PC-9 (cell line): ENCODE measurements around the gene ADGRV1. TPM values are rescaled to one million over a fixed set of nuclear protein-coding genes. Genes with fewer than 3 reads are reported as not detected.

Source experiments
- BruUV-seq: library from RNA; stranded (reverse); fragments of 400-500 nt; replicated peaks from 2 replicates; lab custom pipeline; 2021; lab: Mats Ljungman, UMichigan
- CTCF ChIA-PET: fragments of 300-600 bp; sonication (Branson Sonifier 250); formaldehyde crosslinking; loops from one replicate; lab custom pipeline; 2022; ENCODE audit warnings: antibody characterized with exemption; lab: Charles Lee
- POLR2A ChIA-PET: fragments of 300-600 bp; sonication (Branson Sonifier 250); formaldehyde crosslinking; loops from one replicate; lab custom pipeline; 2022; ENCODE audit warnings: antibody characterized with exemption; ENCODE audit not compliant: unreplicated experiment; lab: Charles Lee
- DNase-seq, 2 experiments: peaks; one replicate each; pipeline versions ENCODE4 v3.0.0 to v3.0.0-alpha.2; 2015 to 2022; ENCODE audit warnings: mixed read lengths in 1 of 2
- H2AFZ ChIP-seq: fragments of 200-600 bp; sonication (generic); 2 replicates; pipeline ENCODE4 v1.8.1; 2017; ENCODE audit warnings: antibody characterized with exemption
- H3F3A ChIP-seq: fragments of 200-600 bp; sonication (generic); 2 replicates; pipeline ENCODE4 v1.8.1; 2017; ENCODE audit warnings: antibody characterized with exemption, mild to moderate bottlenecking, low read depth; ENCODE audit not compliant: insufficient read depth
- H3K27ac ChIP-seq: fragments of 200-600 bp; sonication (generic); 2 replicates; pipeline ENCODE4 v1.6.1; 2016; ENCODE audit warnings: mixed run types
- H3K27me3 ChIP-seq: fragments of 200-600 bp; sonication (generic); 2 replicates; pipeline ENCODE4 v1.6.1; 2016; ENCODE audit warnings: low read depth, mixed run types; ENCODE audit not compliant: insufficient read depth
- H3K36me3 ChIP-seq: fragments of 200-600 bp; sonication (generic); 2 replicates; pipeline ENCODE4 v1.6.1; 2016; ENCODE audit warnings: low read depth, mixed run types
- H3K4me1 ChIP-seq: fragments of 200-600 bp; sonication (generic); replicated peaks from 2 replicates; pipeline ENCODE4 v1.6.1; 2016; ENCODE audit warnings: mixed run types; ENCODE audit not compliant: insufficient read depth
- H3K4me2 ChIP-seq: fragments of 200-600 bp; sonication (generic); 2 replicates; pipeline ENCODE4 v1.6.1; 2017; ENCODE audit warnings: mixed run types
- H3K4me3 ChIP-seq: fragments of 200-600 bp; sonication (generic); 2 replicates; pipeline ENCODE4 v1.6.1; 2016; ENCODE audit warnings: mixed run types
- H3K79me2 ChIP-seq: fragments of 200-600 bp; sonication (generic); 2 replicates; pipeline ENCODE4 v1.6.1; 2017; ENCODE audit warnings: low read depth, mixed run types
- H3K9me2 ChIP-seq: fragments of 200-600 bp; sonication (generic); 2 replicates; pipeline ENCODE4 v1.8.1; 2017; ENCODE audit warnings: mild to moderate bottlenecking; ENCODE audit not compliant: insufficient read depth
- H3K9me3 ChIP-seq: fragments of 200-600 bp; sonication (generic); 2 replicates; pipeline ENCODE4 v1.8.1; 2016; ENCODE audit warnings: low read depth; ENCODE audit not compliant: insufficient read depth
- H4K20me1 ChIP-seq: fragments of 200-600 bp; sonication (generic); 2 replicates; pipeline ENCODE4 v1.8.1; 2017; ENCODE audit not compliant: insufficient read depth
- CTCF ChIP-seq: fragments of 200-600 bp; sonication (generic); conservative IDR thresholded peaks from 2 replicates; pipeline ENCODE4 v1.6.1; 2017; ENCODE audit warnings: mixed run types, antibody characterized with exemption, mild to moderate bottlenecking, moderate library complexity
- EZH2 ChIP-seq: fragments of 200-600 bp; sonication (generic); IDR thresholded peaks from 2 replicates; pipeline ENCODE4 v1.8.0; 2017; ENCODE audit warnings: antibody characterized with exemption, low read depth
- intact Hi-C: fragments of 100-400 bp; cut with micrococcal nuclease; formaldehyde crosslinking; loops from one replicate; pipeline ENCODE4 v1.10.0; 2022; ENCODE audit not compliant: unreplicated experiment
- total RNA-seq: library from RNA; stranded (reverse); gene quantifications from 2 replicates; pipeline ENCODE4 v1.2.3, GENCODE V29; 2021

Gene ADGRV1
- total RNA-seq, 1 experiment from 2014 or later: 1.0 TPM

DNA sequence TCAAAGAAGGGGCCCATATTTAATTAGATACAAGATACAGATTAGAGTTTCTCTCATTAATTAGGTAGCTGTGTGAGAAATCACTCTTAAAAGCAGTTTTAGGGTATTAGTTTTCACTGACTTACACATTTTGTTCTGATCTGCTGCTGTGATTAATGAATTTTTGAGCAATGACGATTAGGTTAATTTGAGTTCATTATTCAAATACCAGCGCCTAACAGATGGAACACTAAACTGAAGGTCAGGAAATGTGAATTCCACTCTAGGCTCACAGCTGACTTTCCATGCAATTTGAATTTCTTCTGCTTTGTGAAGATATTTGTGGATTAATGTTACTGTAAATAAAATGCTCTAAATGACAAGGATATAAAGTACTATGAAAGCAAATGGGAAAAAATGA lies 380.6 kb downstream of the ADGRV1 start:
- no peaks in the 10 kb centered on the region for H3K9me3 ChIP-seq
- H3K4me3 ChIP-seq: no peak overlapping the region

GRCh38 chr5:90940227-90940995 lies 381.8 kb downstream of the ADGRV1 start:
- ChIA-PET CTCF (no interaction called here), POLR2A (no interaction called here)

More for the DNA sequence above, 380.6 kb downstream of the ADGRV1 start:
- no peak for DNase-seq
- Histone ChIP-seq H3K79me2 (no peaks in the 10 kb centered on the region), H2AFZ (no peak overlapping the region), H3F3A (no peaks in the 10 kb centered on the region; the same call in 1 of the 2 replicates), H3K9me2 (no peaks in the 10 kb centered on the region), H4K20me1 (no peaks in the 10 kb centered on the region), H3K4me2 (no peak overlapping the region), H3K27ac (no peak overlapping the region), H3K4me1 (no peaks in the 10 kb centered on the region), H3K36me3 (no peaks in the 10 kb centered on the region), H3K27me3 (no peaks in the 10 kb centered on the region)
- BruUV-seq: no TSS peak
- no peak for TF ChIP-seq EZH2
- TF ChIP-seq CTCF: no peak
- POLR2A ChIA-PET: no interaction called here
- intact Hi-C loops: no loop called here
- CTCF ChIA-PET: no interaction called here

More at GRCh38 chr5:90940227-90940995, 381.8 kb downstream of the ADGRV1 start:
- no peak overlapping the region for H3K4me3 ChIP-seq
- H3K27ac ChIP-seq: no peak overlapping the region
- H3K79me2 ChIP-seq: no peaks in the 10 kb centered on the region
- peak in 1 of 2 experiments; percentile 42 for DNase-seq
- no peaks in the 10 kb centered on the region; the same call in 1 of the 2 replicates for H3F3A ChIP-seq
- H3K36me3 ChIP-seq: no peaks in the 10 kb centered on the region
- BruUV-seq: no TSS peak
- no peaks in the 10 kb centered on the region for H3K27me3 ChIP-seq
- H4K20me1 ChIP-seq: no peaks in the 10 kb centered on the region
- no peaks in the 10 kb centered on the region for H3K4me1 ChIP-seq
- no peaks in the 10 kb centered on the region for H3K9me3 ChIP-seq
- H3K4me2 ChIP-seq: no peak overlapping the region
- intact Hi-C loops: no loop called here
- H3K9me2 ChIP-seq: no peaks in the 10 kb centered on the region
- TF ChIP-seq EZH2 (no peak), CTCF (no peak)
- H2AFZ ChIP-seq: no peak overlapping the region
